ENCODE measurements around the gene RNF175.

RNF175 gene

DNA sequence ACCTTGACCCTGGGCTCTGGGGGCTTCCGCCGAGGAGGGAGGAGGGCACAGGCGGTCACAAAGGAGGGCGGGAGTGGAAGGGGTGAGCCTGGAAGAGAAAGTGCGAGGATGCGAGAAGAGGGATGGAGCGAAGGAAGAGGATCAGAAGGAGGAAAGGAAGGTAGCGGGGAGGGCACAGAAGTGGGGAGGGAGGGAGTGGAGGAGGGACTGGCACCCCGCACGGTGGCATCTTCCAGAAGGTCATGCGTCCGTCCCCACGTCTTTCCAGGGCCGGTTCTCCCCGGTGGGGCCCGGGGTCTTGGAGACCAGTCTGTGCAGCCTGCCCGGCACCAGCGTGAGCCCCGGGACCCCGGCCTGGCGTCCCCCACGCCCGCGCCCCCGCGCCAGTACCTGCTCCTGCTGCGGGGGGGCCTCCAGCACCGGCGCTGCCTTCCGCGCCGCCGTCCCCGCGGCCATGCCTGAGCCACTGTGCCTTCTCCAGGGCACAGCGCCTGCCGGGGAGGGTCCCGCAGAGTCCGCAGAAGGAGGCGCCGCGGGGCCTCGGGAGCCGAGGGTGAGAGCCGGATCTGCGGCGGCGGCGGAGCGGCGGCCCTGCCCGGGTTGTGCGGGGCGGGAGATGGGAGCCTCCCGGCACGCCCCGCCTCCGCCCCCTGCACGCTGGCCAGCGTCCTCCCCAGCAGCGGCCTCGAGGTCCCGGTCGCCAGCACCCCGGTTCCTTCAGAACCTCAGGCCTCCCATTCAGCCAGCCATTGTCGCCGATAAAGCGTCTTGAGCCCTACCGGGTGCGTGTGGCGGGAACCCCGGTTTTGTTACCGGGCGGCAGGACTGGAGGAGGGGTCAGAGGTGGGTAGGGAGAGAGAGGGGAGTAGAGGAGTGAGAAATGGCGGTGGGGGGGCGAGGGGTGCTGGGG, at the start of gene RNF175:
Gene RNF175 (minus strand): TSS at position 618 of the 910 bp plus-strand sequence. CDS start 162 bp downstream, at position 456.
- DNase-seq (ENCODE audit: low read depth): no peak

DNA sequence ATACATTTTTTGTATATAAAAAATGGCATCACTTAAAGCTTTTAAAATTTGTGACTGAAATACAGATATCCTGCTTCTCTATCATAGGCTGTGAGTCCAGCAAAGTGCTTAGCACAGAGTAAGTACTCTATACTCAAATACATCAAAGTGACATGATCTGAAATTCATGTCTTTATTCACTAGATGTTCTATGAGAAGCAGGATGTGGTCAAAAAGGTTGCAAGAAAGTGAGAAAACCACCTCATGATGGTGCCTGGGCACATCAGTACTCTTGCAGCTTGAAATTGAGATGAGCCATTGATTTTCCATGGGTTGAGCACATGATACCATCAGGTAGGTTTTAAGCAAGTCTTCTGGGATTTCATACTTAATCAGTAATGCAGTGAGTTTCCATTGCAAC, 49.5 kb upstream of the RNF175 start:
- no peak for DNase-seq (ENCODE audit: low read depth)

DNA sequence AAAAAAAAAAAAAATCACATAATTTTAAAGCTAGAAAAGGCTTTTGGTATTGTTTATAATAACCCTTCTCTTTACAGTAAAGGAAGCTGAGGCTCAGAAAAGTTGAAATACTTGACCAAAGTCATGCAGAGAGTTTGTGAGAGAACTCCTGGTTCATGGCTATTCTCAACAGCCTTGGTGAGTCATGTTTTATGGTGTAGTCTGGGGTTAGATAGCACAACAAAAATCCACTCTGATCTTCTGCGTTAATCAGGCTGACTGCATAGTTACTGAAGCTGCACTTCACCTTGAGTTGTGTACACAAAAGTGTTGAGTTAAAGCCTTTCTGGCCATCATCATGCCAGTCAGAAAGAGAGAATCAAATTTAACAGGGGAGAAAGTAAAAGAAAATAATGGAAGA, 48.4 kb upstream of the RNF175 start:
- no peak for DNase-seq (ENCODE audit: low read depth)

DNA sequence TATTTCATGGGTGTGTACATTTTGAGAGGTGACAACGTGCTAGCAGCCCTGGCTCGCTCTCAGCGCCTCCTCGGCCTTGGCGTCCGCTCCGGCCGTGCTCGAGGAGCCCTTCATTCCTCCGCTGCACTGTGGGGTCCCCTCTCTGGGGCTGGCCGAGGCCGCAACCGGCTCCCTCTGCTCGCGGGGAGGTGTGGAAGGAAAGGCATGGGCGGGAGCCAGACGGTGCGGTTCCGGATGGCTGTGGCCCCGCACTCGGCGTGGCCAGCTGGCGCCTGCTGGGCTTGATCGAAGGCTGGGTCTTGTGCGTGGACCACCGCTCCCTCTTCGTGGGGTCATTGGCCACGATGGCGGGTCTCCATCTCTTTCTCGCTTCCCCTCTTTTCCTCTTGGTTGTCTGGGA, 46.2 kb upstream of the RNF175 start:
- no peak for DNase-seq (ENCODE audit: low read depth)

DNA sequence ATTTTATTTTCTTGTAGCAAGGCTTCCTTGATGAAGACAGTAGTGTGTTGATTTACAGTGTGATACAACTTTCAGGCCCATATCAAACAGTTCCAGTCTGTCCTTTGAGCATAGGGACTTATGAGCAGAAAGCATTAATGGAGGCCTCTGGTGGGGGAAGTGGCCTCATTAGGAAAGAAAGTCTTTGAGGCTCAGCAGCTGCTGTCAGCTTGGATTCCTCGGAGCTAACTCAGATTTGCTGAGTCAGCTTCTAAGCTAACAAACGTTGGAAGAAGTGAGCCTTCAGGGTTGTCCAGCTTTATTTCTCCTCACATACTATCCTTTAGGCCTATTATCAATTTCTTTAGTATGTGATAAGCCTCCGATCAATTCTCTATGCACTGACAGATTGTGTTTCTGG, 44.9 kb upstream of the RNF175 start:
- no peak for DNase-seq (ENCODE audit: low read depth)

DNA sequence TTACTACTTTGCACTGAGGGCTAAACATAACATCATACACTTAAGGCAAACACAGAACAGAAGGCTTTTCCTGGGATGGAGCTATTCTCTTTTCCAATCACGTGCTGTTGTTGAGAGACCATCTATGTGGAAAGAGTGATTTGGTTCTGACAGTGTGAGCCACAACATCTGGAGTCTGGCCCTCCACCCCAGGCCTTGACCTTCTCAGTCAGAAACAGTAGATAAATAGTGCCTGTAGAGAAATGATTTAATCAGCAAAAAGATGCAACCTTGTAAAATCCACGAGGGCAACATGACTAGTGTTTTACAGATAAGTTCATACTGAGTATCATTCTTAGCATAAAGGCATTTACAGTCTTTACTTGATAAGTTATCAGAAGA, 39.9 kb upstream of the RNF175 start:
- no peak for DNase-seq (ENCODE audit: low read depth)

DNA sequence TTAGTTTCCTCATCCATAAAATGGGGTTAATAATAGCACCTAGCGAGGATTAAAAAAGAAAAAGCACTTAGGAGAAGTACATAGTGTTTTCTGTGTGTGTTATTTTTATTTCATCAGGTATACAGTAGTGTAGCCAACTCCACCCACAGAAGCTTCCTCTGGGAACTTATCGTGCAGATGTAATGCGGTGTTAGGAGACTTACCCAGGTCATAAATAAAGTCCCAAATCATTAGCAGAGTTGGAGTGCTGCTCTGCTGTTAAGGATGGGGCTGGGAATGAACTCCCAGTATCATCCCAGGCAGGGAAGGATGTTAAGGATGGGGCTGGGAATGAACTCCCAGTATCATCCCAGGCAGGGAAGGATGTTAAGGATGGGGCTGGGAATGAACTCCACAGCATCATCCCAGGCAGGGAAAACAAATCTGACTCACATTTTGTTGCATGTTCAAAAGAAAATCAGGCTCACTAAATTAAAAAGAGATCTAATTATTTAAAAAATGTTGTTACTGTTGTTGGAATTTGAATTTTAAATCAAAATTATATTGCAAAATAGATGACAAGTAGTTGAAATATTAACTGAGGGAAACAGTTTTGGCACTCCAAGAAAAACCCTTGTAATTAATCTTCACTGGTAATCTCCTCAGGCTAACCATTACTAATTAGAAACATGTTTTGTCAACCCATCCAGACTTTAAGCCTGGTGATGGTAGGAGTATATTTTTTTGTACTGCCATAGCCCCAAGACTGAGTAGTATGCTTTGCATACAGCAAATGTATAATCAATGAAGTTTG, 39.3 kb upstream of the RNF175 start:
- DNase-seq (ENCODE audit: low read depth): no peak

DNA sequence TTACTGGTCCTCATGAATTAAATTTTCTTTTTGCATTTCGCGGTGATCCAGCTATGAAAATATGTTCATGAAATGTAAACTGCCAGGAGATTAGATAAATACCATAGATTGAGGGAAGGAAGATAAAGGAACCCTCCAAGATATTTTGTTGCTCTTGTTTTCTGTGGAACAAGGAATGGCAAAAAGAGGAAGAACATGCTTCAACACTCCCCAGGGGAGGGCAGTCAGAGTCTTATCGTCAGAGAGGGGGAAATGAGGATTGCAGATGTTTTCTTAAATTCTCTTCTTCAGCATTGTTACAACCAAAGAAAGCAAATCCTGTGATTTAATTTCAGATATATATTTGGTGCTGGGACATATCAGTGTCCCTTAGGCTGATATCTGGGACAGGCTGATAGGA, 38.6 kb upstream of the RNF175 start:
- DNase-seq (ENCODE audit: low read depth): no peak

DNA sequence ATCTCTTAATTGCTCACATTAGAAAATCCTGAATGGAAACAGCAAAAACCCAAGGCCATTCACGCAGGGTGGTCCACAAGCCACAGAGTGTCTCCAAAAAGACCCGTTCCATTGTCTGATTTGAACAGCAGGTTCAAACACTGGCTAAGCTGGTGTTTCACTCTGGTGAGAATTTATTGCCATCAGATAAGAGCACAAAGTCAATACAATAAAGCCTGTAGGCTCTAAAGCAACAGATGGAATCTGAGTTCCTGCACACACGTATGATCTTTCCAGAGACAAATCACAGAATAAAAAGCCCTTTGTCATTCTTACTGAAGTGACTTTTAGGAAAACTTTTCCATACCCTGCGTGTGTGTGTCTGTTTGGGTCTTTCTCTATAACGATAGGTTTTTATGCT, 34.2 kb upstream of the RNF175 start:
- no peak for DNase-seq (ENCODE audit: low read depth)

DNA sequence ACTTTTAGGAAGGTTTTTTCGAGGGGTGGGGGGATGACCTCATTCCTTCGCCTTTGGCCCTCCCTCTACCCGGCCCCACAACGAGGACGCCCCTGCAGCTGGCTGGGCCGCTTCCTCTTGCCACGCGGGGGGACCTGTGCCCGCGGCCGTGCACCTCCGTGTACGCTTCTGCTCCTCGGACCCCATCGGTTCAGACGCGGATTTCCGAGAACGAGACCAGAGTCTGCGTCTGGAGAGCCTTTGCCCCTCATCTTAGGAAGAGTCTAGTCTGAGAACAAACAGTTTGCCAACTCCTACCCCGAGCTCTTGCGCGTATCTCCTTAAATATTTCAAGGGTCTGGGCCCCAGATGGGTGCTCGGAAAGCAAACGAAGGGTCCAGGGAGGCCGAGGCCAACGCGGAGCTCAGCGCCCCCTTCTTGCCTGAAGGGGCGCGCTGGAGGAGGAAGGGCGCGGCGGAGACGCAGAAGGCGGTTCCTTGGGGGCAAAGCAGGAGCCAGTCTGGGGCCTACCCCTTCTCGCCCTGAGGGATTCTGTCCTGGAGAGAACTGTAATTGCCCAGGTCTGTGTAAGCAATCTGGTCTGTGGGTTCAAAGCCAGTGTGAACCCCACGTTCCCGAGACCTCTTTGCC, 32.9 kb upstream of the RNF175 start:
- DNase-seq (ENCODE audit: low read depth): no peak

DNA sequence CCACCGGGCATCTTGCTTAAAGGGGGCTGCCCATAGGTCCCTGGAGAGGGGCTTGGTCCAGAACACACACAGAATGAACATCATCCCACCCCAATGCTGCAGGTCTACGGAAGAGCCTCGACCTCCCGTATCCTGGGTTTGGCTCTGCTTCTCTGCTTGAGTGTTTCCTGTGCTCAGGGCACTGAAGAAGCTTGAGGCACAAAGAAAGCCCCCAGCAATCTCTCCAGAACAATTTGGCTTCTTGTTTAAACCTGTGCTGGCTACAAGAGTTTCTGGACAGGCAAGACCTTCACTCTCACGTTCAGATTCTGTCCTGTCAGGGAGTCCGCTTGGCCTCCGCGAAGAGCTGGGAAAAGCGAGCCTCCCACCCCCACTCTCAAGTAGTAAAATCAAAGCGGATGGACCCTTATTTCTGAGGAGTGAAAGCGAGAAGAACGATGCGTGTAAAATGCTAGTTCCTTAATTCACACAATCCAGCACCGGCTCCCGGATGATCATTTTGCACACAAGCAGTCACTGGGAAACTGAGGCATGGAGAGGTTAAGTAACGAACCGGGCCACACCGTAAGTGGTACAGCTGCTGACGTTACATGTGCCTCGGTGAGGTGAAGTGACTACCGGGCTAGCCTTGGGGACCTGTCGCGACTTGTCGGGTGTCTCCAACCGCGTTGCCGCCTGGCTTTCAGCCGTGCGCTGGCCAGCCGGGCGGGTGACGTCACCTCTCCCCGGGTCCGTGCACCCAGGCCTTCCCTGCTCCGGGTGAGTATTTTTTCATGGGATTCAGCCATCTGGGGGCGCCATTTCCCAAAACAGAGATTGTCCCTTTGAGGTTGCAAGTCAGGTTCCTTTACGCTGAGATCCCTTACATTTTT, 32.2 kb upstream of the RNF175 start:
- DNase-seq (ENCODE audit: low read depth): no peak

DNA sequence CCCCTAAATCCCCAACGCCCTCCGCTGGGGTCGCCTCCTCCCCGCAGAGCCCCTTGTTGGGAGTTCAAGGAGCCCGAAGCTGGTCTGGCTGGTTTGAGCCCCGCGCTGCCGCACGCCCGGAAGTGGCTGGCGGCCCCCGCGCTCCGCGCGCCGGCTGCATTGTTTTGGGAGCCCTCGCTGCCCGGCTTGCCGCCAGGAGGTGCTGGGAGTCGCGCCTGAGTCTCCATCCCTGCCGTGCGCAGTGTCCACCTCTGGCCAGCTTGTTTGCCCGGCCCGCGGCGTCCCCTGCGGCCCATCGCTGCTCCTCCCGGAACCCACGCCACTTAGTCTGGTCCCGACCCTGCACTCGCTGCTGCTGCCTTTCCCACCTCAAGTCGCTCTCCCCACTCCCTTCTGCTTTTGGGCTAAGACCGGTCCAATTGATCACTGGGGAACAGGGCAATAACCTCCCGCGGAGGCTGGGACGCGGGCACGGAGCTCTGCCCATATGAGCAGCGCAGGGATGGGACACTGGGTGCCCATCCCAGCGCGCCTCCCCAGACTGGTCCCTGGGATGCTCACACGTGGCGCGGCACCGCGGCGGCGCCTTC, 31.2 kb upstream of the RNF175 start:
- no peak for DNase-seq (ENCODE audit: low read depth)

DNA sequence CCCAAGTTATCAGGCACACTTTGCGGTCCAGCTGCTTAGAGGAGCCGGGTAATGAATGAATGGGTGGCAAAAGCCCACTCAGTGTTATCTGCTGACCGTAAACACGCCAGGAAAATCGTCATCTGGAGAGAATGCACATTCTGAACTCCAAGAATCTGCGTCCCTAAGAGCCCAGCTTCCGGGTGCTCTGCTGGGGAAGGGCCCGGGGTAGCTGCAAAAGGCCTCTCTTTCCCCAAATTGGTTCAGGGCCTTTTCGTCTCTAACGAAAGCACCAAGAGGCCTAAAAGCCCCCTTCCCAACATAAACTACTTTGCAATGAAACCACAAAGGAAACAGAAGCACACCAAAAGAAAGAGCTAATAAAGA, 30.7 kb upstream of the RNF175 start:
- DNase-seq (ENCODE audit: low read depth): no peak

DNA sequence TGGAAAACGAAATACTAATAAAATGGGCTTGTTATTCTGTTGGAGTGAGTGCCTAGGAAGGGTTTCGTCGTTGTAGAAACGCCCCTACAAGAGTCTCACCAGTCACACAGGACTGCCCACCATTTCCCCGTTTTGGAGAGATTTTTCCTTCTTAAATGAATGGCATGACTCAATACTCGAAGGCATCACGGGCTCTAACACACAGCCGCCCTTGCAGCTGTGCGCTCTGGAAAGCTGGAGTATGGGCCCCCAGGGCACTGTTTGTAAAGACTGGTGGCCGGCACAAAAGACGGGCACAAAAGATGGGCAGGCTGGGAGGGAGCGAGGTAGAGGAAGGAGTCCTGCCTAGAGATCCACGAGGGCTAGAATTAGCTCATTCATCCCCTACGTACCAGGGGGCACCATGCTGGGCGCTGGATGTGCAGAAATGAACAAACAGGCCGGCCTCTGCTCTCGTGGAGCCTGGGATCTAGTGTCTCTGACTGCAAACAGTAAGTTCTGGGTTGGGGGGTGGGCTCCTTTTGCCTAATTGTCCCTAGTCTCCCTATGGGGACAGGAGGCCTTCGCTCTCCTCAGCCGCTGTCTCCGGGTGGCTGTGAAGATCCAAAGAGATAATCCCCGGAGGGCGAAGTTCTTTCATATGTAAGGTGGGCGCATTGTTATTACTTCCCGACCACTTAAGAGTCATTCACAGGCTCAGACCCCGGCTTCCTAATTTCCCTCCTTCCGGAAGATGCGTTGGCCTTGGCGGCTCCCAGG, 30.1 kb upstream of the RNF175 start:
- DNase-seq (ENCODE audit: low read depth): no peak

DNA sequence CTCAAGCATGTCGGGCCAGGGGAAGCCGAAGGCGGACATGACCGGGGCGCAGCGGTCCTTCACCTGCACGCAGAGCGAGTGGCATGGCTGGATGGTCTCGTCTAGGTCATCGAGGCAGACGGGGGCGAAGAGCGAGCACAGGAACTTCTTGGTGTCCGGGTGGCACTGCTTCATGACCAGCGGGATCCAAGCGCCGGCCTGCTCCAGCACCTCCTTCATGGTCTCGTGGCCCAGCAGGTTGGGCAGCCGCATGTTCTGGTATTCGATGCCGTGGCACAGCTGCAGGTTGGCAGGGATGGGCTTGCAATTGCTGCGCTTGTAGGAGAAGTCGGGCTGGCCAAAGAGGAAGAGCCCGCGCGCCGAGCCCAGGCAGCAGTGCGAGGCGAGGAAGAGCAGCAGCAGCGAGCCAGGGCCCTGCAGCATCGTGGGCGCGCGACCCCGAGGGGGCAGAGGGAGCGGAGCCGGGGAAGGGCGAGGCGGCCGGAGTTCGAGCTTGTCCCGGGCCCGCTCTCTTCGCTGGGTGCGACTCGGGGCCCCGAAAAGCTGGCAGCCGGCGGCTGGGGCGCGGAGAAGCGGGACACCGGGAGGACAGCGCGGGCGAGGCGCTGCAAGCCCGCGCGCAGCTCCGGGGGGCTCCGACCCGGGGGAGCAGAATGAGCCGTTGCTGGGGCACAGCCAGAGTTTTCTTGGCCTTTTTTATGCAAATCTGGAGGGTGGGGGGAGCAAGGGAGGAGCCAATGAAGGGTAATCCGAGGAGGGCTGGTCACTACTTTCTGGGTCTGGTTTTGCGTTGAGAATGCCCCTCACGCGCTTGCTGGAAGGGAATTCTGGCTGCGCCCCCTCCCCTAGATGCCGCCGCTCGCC, 28.8 kb upstream of the RNF175 start, which contains the start of gene SFRP2:
Gene SFRP2 (minus strand): TSS at position 671 of the 864 bp plus-strand sequence. CDS start 248 bp downstream, at position 423.
- no peak for DNase-seq (ENCODE audit: low read depth)

DNA sequence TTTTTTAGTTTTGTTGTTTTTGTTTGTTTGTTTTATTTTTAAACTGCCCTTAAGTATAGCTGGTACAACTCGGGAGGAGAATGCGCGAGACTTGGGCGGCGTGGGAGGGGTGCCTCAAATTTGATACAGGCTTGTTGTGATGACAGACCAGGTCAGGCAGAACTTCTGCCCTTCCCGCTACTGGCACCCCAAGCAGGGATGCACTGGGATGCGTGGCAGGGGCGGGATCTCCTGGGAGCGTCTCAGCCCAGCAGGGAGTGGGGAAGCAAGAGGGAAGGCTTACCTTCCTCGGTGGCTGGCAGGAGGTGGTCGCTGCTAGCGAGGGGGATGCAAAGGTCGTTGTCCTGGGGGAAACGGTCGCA, 28.2 kb upstream of the RNF175 start:
- DNase-seq (ENCODE audit: low read depth): no peak

DNA sequence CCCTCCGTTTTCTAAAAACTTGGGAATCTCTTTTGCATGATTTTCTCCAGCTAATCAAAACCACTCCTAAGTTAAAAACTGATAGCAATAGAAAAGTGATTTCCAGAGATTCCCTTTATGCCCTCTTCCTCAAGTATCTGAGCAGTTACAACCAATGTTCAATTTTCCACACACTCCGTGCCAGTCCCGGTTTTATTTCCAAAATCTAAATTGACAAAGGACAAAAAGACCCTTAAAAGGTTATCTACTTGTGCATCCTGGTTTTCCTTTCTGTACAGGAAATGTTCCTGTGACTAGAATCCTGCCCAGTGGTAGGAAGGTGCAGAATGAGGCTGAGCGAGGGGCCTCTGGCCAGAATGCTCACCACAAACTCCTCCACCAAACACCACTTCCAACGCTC, 27.8 kb upstream of the RNF175 start:
- DNase-seq (ENCODE audit: low read depth): no peak

DNA sequence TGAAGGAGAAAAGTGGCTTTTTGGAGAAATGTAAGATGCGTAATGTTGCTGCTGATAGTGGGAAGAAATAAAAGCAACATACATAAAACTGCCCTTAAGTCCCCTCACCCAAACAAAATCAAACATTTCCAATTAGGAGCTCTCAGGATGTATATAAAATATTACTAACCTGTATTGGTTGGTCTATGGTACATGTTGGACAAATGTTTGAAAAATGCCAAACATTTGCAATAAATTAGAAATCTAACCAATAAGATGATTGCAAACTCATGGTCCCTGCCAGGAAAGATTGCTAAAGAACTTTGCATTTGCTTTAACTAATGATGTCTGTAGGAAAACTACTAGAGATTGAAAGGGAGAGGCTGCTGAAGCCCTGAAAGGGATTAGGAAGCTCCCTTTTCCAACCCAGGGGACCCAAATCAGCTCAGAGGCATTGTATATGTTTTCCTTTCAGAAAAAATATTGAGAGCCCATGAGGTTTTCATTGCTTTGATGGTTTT, 27.3 kb upstream of the RNF175 start:
- DNase-seq (ENCODE audit: low read depth): no peak

DNA sequence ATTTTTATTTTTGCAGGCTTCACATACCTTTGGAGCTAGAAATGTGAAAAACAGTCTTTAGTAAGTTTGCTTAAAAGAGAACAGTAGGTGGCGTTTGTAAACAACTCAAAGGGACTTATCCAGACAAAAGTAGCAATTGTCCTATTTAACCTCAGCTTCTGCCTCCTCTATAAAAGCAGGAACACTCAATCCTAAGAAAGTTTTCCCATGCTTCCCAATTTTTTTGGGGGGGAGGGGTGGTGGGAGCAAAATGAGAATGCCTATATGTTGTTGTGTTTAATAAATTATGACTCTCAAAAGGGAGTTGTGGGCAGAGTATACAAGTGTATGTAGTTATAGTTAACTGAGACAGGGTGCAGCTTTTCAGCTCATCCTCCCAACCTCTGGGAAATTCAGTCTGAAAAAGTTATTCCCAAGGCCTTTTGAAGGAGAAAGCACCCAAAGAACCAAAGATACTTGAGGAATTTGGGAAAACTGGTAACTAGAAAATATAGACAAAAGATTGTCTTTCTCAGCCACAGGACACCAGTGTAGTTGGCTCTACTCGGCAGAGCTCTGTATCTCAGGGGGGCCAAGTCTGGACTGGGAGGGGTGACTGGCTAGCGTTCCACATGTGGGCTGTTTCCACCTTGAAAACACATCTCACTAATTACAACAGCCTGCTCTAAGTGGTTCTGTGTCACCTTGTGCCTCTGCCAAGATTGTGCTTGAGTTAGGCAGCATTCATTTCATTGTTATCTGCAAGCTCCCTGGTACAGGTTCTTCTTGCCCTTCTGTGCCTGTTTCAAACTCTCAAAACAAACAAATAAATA, 26.3 kb upstream of the RNF175 start:
- no peak for DNase-seq (ENCODE audit: low read depth)
